ENCODE data around the gene TMEM247. TPM values are rescaled to one million over a fixed set of nuclear protein-coding genes. Genes with fewer than 3 reads are reported as not detected.
A peak's percentile ranks its signal among the peaks of the same experiment; 100 is the strongest.

TMEM247 gene
- total and polyA plus RNA-seq, 4 experiments from 2014 or later: not detected

- H3K27ac ChIP-seq (ENCODE audit: low read depth, low read length): no peak overlapping the region
- no peaks in the 10 kb centered on the region for H3K36me3 ChIP-seq (ENCODE audit: insufficient read depth, low read length)
- POLR2A ChIA-PET (ENCODE audit: partially characterized antibody): interaction anchor here (2.0 kb wide), 1 partner anchor 57 kb away, joined by 7 read pairs; no protein-coding TSS in a partner anchor
- H3K4me1 ChIP-seq (ENCODE audit: insufficient read depth, low read length): peaks cover 17% of the 10 kb centered on the region
- Mint-ChIP-seq H3K27me3 (peaks cover 0 to 2% of the 10 kb centered on the region in 2 donors), H3K27ac (peak overlapping the region in 5 of 7 donors; percentile 24 to 79 (median 46)), H3K4me3 (peak overlapping the region in 7 of 8 donors; percentile 47 to 73 (median 71)), H3K4me1 (peaks cover 11 to 40% (median 27%) of the 10 kb centered on the region in 4 donors), H3K9me3 (peaks cover 0 to 53% (median 33%) of the 10 kb centered on the region in 8 donors), H3K36me3 (peaks cover 9 to 24% of the 10 kb centered on the region in 2 donors)
- peak overlapping the region in 1 of 2 donors; percentile 9 for H3K4me3 ChIP-seq (ENCODE audit: low read length in 2 of 2)
- intact Hi-C loops (cut with micrococcal nuclease): no loop called here
- CTCF ChIA-PET (ENCODE audit: partially characterized antibody): interaction anchor here (0.8 to 1.9 kb wide), 3 partner anchors 9 to 173 kb away, joined by 3 to 4 read pairs (median 3); no protein-coding TSS in a partner anchor
- no peaks in the 10 kb centered on the region for H3K27me3 ChIP-seq (ENCODE audit: insufficient read depth, low read length)
- no peaks in the 10 kb centered on the region for H3K9me3 ChIP-seq (ENCODE audit: control insufficient read depth in 1 of 2, low read length in 2 of 2)
- no peak for DNase-seq
Measured at GRCh38 chr2:46477925-46478324, 1.4 kb upstream of the TMEM247 start.

DNA sequence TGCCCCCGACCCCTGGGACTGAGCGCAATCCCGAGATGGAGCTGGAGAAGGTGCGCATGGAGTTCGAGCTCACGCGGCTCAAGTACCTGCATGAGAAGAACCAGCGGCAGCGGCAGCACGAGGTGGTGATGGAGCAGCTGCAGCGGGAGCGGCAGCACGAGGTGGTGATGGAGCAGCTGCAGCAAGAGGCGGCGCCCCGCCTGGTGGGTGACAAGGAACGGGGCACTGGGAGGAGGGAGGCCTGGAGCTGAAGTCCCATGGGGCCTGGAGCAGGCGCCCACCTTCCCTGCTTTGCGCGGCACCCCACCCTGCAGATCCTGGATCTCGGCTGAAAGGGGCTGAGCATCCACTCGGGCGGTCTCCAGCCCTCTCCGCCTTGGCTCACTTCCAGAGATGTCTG is 1.2 kb downstream of the TMEM247 start:
- no peaks in the 10 kb centered on the region for H3K9me3 ChIP-seq (ENCODE audit: control insufficient read depth in 1 of 2, low read length in 2 of 2)
- POLR2A ChIA-PET (ENCODE audit: partially characterized antibody): no interaction called here
- no peak overlapping the region for H3K27ac ChIP-seq (ENCODE audit: low read depth, low read length)
- Mint-ChIP-seq H3K9me3 (peaks cover 0 to 29% (median 14%) of the 10 kb centered on the region in 8 donors), H3K27me3 (peaks cover 0 to 2% of the 10 kb centered on the region in 2 donors), H3K4me1 (peaks cover 11 to 40% (median 27%) of the 10 kb centered on the region in 4 donors), H3K27ac (no peak overlapping the region), H3K4me3 (no peak overlapping the region), H3K36me3 (peaks cover 7 to 20% of the 10 kb centered on the region in 2 donors)
- CTCF ChIA-PET (ENCODE audit: partially characterized antibody): no interaction called here
- H3K36me3 ChIP-seq (ENCODE audit: insufficient read depth, low read length): no peaks in the 10 kb centered on the region
- no peak overlapping the region for H3K4me3 ChIP-seq (ENCODE audit: low read length in 2 of 2)
- H3K27me3 ChIP-seq (ENCODE audit: insufficient read depth, low read length): no peaks in the 10 kb centered on the region
- H3K4me1 ChIP-seq (ENCODE audit: insufficient read depth, low read length): peaks cover 17% of the 10 kb centered on the region
- intact Hi-C loops (cut with micrococcal nuclease): no loop called here
- DNase-seq: no peak

- H3K9me3 ChIP-seq (ENCODE audit: control insufficient read depth in 1 of 2, low read length in 2 of 2): no peaks in the 10 kb centered on the region
- peaks cover 0 to 2% of the 10 kb centered on the region in 2 donors for H3K27me3 Mint-ChIP-seq
- no peak overlapping the region for H3K4me3 ChIP-seq (ENCODE audit: low read length in 2 of 2)
- peaks cover 0 to 21% (median 8%) of the 10 kb centered on the region in 8 donors for H3K9me3 Mint-ChIP-seq
- no peak overlapping the region for H3K27ac Mint-ChIP-seq
- H3K4me1 Mint-ChIP-seq: peaks cover 11 to 37% (median 25%) of the 10 kb centered on the region in 4 donors
- peaks cover 5 to 18% of the 10 kb centered on the region in 2 donors for H3K36me3 Mint-ChIP-seq
- no peak for DNase-seq
- no peak overlapping the region for H3K27ac ChIP-seq (ENCODE audit: low read depth, low read length)
- CTCF ChIA-PET (ENCODE audit: partially characterized antibody): interaction anchor here (0.6 to 0.9 kb wide), 2 partner anchors 11 to 439 kb away, joined by 3 read pairs; no protein-coding TSS in a partner anchor
- H3K27me3 ChIP-seq (ENCODE audit: insufficient read depth, low read length): no peaks in the 10 kb centered on the region
- peaks cover 17% of the 10 kb centered on the region for H3K4me1 ChIP-seq (ENCODE audit: insufficient read depth, low read length)
- H3K36me3 ChIP-seq (ENCODE audit: insufficient read depth, low read length): no peaks in the 10 kb centered on the region
- intact Hi-C loops (cut with micrococcal nuclease): no loop called here
- POLR2A ChIA-PET (ENCODE audit: partially characterized antibody): no interaction called here
- H3K4me3 Mint-ChIP-seq: no peak overlapping the region
Measured at GRCh38 chr2:46481198-46482193, 2.1 kb downstream of the TMEM247 start.

GRCh38 chr2:46482490-46482889 is 3.1 kb downstream of the TMEM247 start:
- H3K4me3 ChIP-seq (ENCODE audit: low read length in 2 of 2): no peak overlapping the region
- ChIA-PET POLR2A (ENCODE audit: partially characterized antibody) (no interaction called here), CTCF (ENCODE audit: partially characterized antibody) (interaction anchor here (0.6 kb wide), 1 partner anchor 440 kb away, joined by 3 read pairs; no protein-coding TSS in a partner anchor)
- H3K27me3 ChIP-seq (ENCODE audit: insufficient read depth, low read length): no peaks in the 10 kb centered on the region
- peaks cover 10% of the 10 kb centered on the region for H3K4me1 ChIP-seq (ENCODE audit: insufficient read depth, low read length)
- no peak overlapping the region for H3K27ac ChIP-seq (ENCODE audit: low read depth, low read length)
- intact Hi-C loops (cut with micrococcal nuclease): no loop called here
- DNase-seq: no peak
- Mint-ChIP-seq H3K36me3 (peaks cover 0 to 12% of the 10 kb centered on the region in 2 donors), H3K9me3 (peaks cover 0 to 15% (median 5%) of the 10 kb centered on the region in 8 donors), H3K4me3 (no peak overlapping the region), H3K4me1 (peaks cover 3 to 27% (median 16%) of the 10 kb centered on the region in 4 donors), H3K27ac (no peak overlapping the region), H3K27me3 (peaks cover 0 to 2% of the 10 kb centered on the region in 2 donors)
- no peaks in the 10 kb centered on the region for H3K9me3 ChIP-seq (ENCODE audit: control insufficient read depth in 1 of 2, low read length in 2 of 2)
- H3K36me3 ChIP-seq (ENCODE audit: insufficient read depth, low read length): no peaks in the 10 kb centered on the region

DNA sequence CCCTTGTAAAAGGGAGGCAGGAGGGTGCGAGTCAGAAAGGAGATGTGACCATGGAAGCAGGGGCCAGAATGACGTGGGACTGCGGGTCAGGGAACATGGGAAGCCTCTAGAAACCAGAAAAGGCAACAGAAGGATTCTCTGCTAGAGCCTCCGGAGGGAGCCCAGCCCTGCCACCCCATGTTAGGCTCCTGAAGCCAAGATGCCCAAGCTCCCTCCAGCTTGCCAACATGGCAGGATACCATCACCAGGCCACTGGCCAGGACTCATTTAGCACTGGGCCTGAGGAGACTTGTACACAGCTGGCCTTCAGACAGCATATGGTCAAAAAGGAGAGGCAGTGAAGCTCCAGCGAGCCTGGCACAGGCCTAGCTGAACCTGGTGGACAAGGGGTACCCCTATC is 5.6 kb downstream of the TMEM247 start:
- CTCF ChIA-PET (ENCODE audit: partially characterized antibody): interaction anchor here (1.0 to 1.2 kb wide), 2 partner anchors 24 to 56 kb away, joined by 3 read pairs; no protein-coding TSS in a partner anchor
- POLR2A ChIA-PET (ENCODE audit: partially characterized antibody): no interaction called here
- no peak overlapping the region for H3K27ac Mint-ChIP-seq
- H3K4me1 Mint-ChIP-seq: peaks cover 0 to 9% (median 2%) of the 10 kb centered on the region in 4 donors
- Histone ChIP-seq H3K4me1 (ENCODE audit: insufficient read depth, low read length) (no peaks in the 10 kb centered on the region), H3K4me3 (ENCODE audit: low read length in 2 of 2) (no peak overlapping the region), H3K27me3 (ENCODE audit: insufficient read depth, low read length) (no peaks in the 10 kb centered on the region), H3K9me3 (ENCODE audit: control insufficient read depth in 1 of 2, low read length in 2 of 2) (no peaks in the 10 kb centered on the region), H3K27ac (ENCODE audit: low read depth, low read length) (no peak overlapping the region), H3K36me3 (ENCODE audit: insufficient read depth, low read length) (no peaks in the 10 kb centered on the region)
- H3K9me3 Mint-ChIP-seq: no peaks in the 10 kb centered on the region
- no peaks in the 10 kb centered on the region for H3K36me3 Mint-ChIP-seq
- H3K27me3 Mint-ChIP-seq: peaks cover 0 to 2% of the 10 kb centered on the region in 2 donors
- intact Hi-C loops (cut with micrococcal nuclease): no loop called here
- H3K4me3 Mint-ChIP-seq: no peak overlapping the region
- DNase-seq: no peak

- intact Hi-C loops (cut with micrococcal nuclease): no loop called here
- no peaks in the 10 kb centered on the region for H3K9me3 Mint-ChIP-seq
- H3K4me1 ChIP-seq (ENCODE audit: insufficient read depth, low read length): no peaks in the 10 kb centered on the region
- H3K27ac Mint-ChIP-seq: no peak overlapping the region
- H3K9me3 ChIP-seq (ENCODE audit: control insufficient read depth in 1 of 2, low read length in 2 of 2): no peaks in the 10 kb centered on the region
- POLR2A ChIA-PET (ENCODE audit: partially characterized antibody): no interaction called here
- H3K4me3 ChIP-seq (ENCODE audit: low read length in 2 of 2): no peak overlapping the region
- H3K36me3 ChIP-seq (ENCODE audit: insufficient read depth, low read length): no peaks in the 10 kb centered on the region
- peaks cover 0 to 5% (median 2%) of the 10 kb centered on the region in 4 donors for H3K4me1 Mint-ChIP-seq
- no peak for DNase-seq
- CTCF ChIA-PET (ENCODE audit: partially characterized antibody): no interaction called here
- H3K4me3 Mint-ChIP-seq: no peak overlapping the region
- H3K36me3 Mint-ChIP-seq: no peaks in the 10 kb centered on the region
- no peaks in the 10 kb centered on the region for H3K27me3 ChIP-seq (ENCODE audit: insufficient read depth, low read length)
- H3K27me3 Mint-ChIP-seq: no peaks in the 10 kb centered on the region
- H3K27ac ChIP-seq (ENCODE audit: low read depth, low read length): no peak overlapping the region
Measured at GRCh38 chr2:46486436-46486835, 7.1 kb downstream of the TMEM247 start.

DNA sequence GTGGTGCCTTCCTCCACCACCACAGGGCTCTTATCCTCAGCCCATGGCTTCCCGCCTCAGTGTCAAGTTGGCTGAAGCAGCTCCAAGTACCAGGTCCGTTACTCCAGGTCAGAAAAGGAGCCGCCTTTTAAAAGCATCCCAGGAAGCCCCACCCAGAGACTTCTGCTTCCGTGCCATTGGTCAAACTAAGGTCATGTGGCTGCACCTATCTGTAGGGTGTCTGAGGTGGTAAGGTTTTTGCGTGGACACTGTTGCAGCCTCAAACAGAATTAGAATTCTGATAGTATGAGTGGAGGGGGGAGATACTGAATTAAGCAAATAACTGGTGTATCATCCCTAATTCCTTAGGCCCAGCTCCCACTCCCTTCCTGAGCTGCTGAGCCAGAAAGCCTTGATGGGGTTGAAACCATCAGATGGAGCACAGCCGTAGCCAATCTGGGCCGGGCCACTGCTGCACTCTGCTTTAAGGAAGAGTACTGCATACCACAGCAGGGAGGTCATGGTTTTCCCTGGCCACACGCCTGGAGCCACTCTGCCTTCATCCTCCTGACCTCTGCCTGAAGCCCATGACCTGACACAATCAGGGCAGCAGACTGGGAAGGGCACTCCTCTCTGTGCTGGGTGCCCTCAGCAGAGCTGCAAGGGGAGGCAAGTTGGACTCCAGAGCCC is 8.4 kb downstream of the TMEM247 start:
- POLR2A ChIA-PET (ENCODE audit: partially characterized antibody): no interaction called here
- Mint-ChIP-seq H3K9me3 (no peaks in the 10 kb centered on the region), H3K27ac (no peak overlapping the region)

More for the DNA sequence above, 8.4 kb downstream of the TMEM247 start:
- H3K36me3 Mint-ChIP-seq: no peaks in the 10 kb centered on the region
- Histone ChIP-seq H3K27ac (ENCODE audit: low read depth, low read length) (no peak overlapping the region), H3K27me3 (ENCODE audit: insufficient read depth, low read length) (no peaks in the 10 kb centered on the region), H3K4me1 (ENCODE audit: insufficient read depth, low read length) (no peaks in the 10 kb centered on the region), H3K36me3 (ENCODE audit: insufficient read depth, low read length) (no peaks in the 10 kb centered on the region), H3K9me3 (ENCODE audit: control insufficient read depth in 1 of 2, low read length in 2 of 2) (no peaks in the 10 kb centered on the region), H3K4me3 (ENCODE audit: low read length in 2 of 2) (no peak overlapping the region)
- no peak overlapping the region for H3K4me3 Mint-ChIP-seq
- CTCF ChIA-PET (ENCODE audit: partially characterized antibody): no interaction called here
- no peaks in the 10 kb centered on the region for H3K27me3 Mint-ChIP-seq
- intact Hi-C loops (cut with micrococcal nuclease): no loop called here
- H3K4me1 Mint-ChIP-seq: no peaks in the 10 kb centered on the region
- no peak for DNase-seq
